ENCODE measurements around the gene BST1. TPM values are rescaled to one million over a fixed set of nuclear protein-coding genes. Genes with fewer than 3 reads are reported as not detected.

The BST1 gene
- total and polyA plus RNA-seq, 2 of the 8 experiments (the other 6 are each of a cell fraction or from before 2014, with no cell fraction given) = 0.52 to 0.54 TPM

DNA sequence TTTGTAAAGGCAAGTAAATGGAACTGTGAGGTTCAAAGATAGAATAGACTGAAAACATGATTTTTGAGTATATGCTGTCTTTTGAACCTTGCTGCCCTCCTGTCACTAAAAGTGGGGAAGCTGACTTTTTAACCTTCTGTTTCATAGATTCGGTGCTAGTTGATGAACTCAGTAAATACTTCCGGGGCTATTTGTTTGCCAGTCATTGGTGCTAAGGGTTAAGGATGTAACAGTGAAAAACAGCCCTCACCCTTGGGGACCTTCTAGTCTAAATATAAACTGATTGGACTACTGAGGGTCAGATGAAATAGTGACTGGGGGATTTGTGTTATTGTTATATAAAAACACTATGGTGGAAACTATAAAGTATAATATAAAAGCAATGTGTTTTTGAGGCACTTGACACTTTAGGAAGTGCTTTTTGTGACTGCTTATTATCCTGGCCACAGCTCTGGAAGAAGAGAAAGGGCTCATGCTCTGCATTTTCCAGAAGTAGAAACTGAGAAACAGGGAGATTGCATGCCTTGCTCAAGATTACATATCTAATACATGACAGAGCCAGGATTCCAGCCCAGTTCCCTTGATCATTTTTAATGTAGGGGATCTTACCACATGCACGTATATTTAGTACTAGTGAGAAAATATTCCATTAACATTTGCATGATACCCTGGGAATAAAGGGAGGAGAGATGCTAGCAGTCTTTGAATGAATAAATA lies 3.9 kb downstream of the BST1 start:
- no peak overlapping the region for H3K18ac ChIP-seq (ENCODE audit: extremely low read depth, low read length)
- peaks cover 5% of the 10 kb centered on the region; the same call in 1 of the 2 replicates for H3K23me2 ChIP-seq (ENCODE audit: low read depth, low read length)
- no peak overlapping the region for H4K5ac ChIP-seq (ENCODE audit: insufficient read length, low read depth, low read length)
- H3K4me2 ChIP-seq (ENCODE audit: insufficient read depth in 1 of 2, low read depth in 2 of 2, low read length in 2 of 2) = no peak overlapping the region
- H3K4me3 ChIP-seq (ENCODE audit: extremely low read depth in 1 of 4, insufficient read depth in 2 of 4, low read depth in 3 of 4, low read length in 4 of 4) = no peak overlapping the region
- H2BK5ac ChIP-seq (ENCODE audit: low read depth, low read length) = no peak overlapping the region
- no peak overlapping the region for H3K27ac ChIP-seq (ENCODE audit: low read depth, low read length)
- H3K79me1 ChIP-seq (ENCODE audit: low read depth, low read length) = no peaks in the 10 kb centered on the region
- H4K91ac ChIP-seq (replicated peaks; ENCODE audit: insufficient read length, low read length) = no peak overlapping the region
- WGBS, 2 experiments (ENCODE audit: extremely low coverage in 1 of 2, insufficient coverage in 1 of 2, insufficient read length in 1 of 2, insufficient replicate concordance in 2 of 2, low coverage in 1 of 2, low lambda C conversion rate in 2 of 2, missing lambda C conversion rate in 1 of 2) = 81% methylated on average over 3 of the region's 3 CpGs; no CpG with 5 or more reads in 1 of the 2 experiments
- H3K14ac ChIP-seq (ENCODE audit: insufficient read length) = no peak overlapping the region
- peaks cover 0 to 3% (median 0%) of the 10 kb centered on the region in 4 experiments; a peak in 1 of 7 replicates for H3K4me1 ChIP-seq (replicated peaks in 1 of 4; ENCODE audit: control insufficient read depth in 3 of 4, insufficient read depth in 4 of 4, low read length in 3 of 4)
- no peak overlapping the region for H2BK120ac ChIP-seq (replicated peaks; ENCODE audit: low read depth, low read length)
- H3K4ac ChIP-seq (replicated peaks; ENCODE audit: insufficient read length, low read depth, low read length) = no peak overlapping the region
- no peak overlapping the region for H3K56ac ChIP-seq (replicated peaks; ENCODE audit: insufficient read length, low read depth, low read length)
- no peak overlapping the region for H2BK15ac ChIP-seq (ENCODE audit: low read length)
- TF ChIP-seq RFX5 (IDR thresholded peaks at IDR 0.05; ENCODE audit: borderline replicate concordance, low read depth, low read length) = no peak
- TF ChIP-seq SP4 (IDR thresholded peaks at IDR 0.05; ENCODE audit: low read length) = no peak
- TF ChIP-seq HDAC2 (IDR thresholded peaks at IDR 0.05; ENCODE audit: borderline replicate concordance in 1 of 2, low read depth in 2 of 2, low read length in 2 of 2) = no peak
- DNase-seq (ENCODE audit: low read depth in 1 of 2, low spot score in 2 of 2) (no peak), FAIRE-seq (no peak)
- H3K23ac ChIP-seq (ENCODE audit: insufficient read length) = no peak overlapping the region
- no peak overlapping the region for H4K8ac ChIP-seq (ENCODE audit: extremely low read depth, insufficient read depth, low read length)
- no peaks in the 10 kb centered on the region for H3K36me3 ChIP-seq (ENCODE audit: control insufficient read depth in 2 of 4, insufficient read depth in 4 of 4, low read length in 3 of 4)
- no peak overlapping the region for H3K9ac ChIP-seq (replicated peaks in 1 of 4; ENCODE audit: extremely low read depth in 1 of 4, low read depth in 3 of 4, low read length in 3 of 4)
- H2AFZ ChIP-seq (ENCODE audit: low read length) = no peak overlapping the region
- H3K27me3 ChIP-seq (replicated peaks in 1 of 4; ENCODE audit: control insufficient read depth in 3 of 4, extremely low read depth in 1 of 4, insufficient read depth in 3 of 4, low read length in 3 of 4) = no peaks in the 10 kb centered on the region; a peak in 1 of 7 replicates
- H3K79me2 ChIP-seq (ENCODE audit: control insufficient read depth in 1 of 2, insufficient read depth in 2 of 2, low read length in 2 of 2) = no peaks in the 10 kb centered on the region
- CTCF ChIA-PET (ENCODE audit: partially characterized antibody) = interaction anchor here (0.6 kb wide), 1 partner anchor 1466 kb away, joined by 3 read pairs; no protein-coding TSS in a partner anchor
- no peaks in the 10 kb centered on the region for H4K20me1 ChIP-seq (replicated peaks in 1 of 2; ENCODE audit: control insufficient read depth in 1 of 2, insufficient read depth in 2 of 2, low read length in 2 of 2)
- H2AK5ac ChIP-seq (ENCODE audit: low read depth, low read length) = no peak overlapping the region
- no peaks in the 10 kb centered on the region for H3K9me3 ChIP-seq (ENCODE audit: insufficient read depth in 2 of 2, low read depth in 1 of 2, low read length in 1 of 2)
- POLR2A ChIA-PET (ENCODE audit: partially characterized antibody) = no interaction called here
- no peak overlapping the region for H2BK12ac ChIP-seq (ENCODE audit: low read depth, low read length)
- H2BK20ac ChIP-seq (ENCODE audit: low read length) = no peak overlapping the region
